Transverse colon (tissue), 4 donors: ENCODE data around the gene LRP1B. TPM values are rescaled to one million over a fixed set of nuclear protein-coding genes. Genes with fewer than 3 reads are reported as not detected.

ENCODE experiments used
- DNase-seq: peaks from one replicate; pipeline ENCODE4 v3.0.0-alpha.2; 2019
- H3K27ac ChIP-seq, 4 donors: fragments of 200-600 bp; sonication (generic); 2 replicates each; pipeline ENCODE4 v1.5.1; 2016 to 2018; ENCODE audit warnings: inconsistent platforms in 4 of 4
- H3K27me3 ChIP-seq: fragments of 200-600 bp; sonication (generic); 2 replicates; pipeline ENCODE4 v1.5.1; 2017; ENCODE audit warnings: inconsistent platforms
- H3K36me3 ChIP-seq, 4 donors: fragments of 200-600 bp; sonication (generic); 2 replicates each; pipeline ENCODE4 v1.5.1; 2017 to 2019; ENCODE audit warnings: inconsistent platforms in 4 of 4
- H3K4me1 ChIP-seq, 4 donors: fragments of 200-600 bp; sonication (generic); 2 replicates each; pipeline ENCODE4 v1.5.1; 2017 to 2020; ENCODE audit warnings: inconsistent platforms in 4 of 4
- H3K4me3 ChIP-seq, 4 donors: fragments of 200-600 bp; sonication (generic); 1 replicate in 1 of 4; 2 replicates in 3 of 4; pipeline versions ENCODE4 v1.5.1 to v1.6.1; 2017 to 2019; ENCODE audit warnings: inconsistent platforms in 4 of 4
- H3K9me3 ChIP-seq, 2 donors: fragments of 200-600 bp; sonication (generic); 2 replicates each; pipeline ENCODE4 v1.5.1; 2017 to 2019; ENCODE audit warnings: inconsistent platforms in 2 of 2
- EP300 ChIP-seq: sonication (generic); formaldehyde crosslinking; IDR thresholded peaks from one replicate; pipeline ENCODE4 v1.6.1; 2017; ENCODE audit warnings: antibody characterized with exemption, low read depth
- POLR2A ChIP-seq: fragments of 450-650 bp; IDR thresholded peaks from one replicate; pipeline ENCODE4 v1.6.1; 2016; ENCODE audit warnings: antibody characterized with exemption, mild to moderate bottlenecking, moderate library complexity
- POLR2AphosphoS5 ChIP-seq, 3 donors: sonication (generic); formaldehyde crosslinking; IDR thresholded peaks; one replicate each; pipeline ENCODE4 v1.6.1; 2016; ENCODE audit warnings: antibody characterized with exemption in 3 of 3
- WGBS, 2 donors: methylation state at CpG; one replicate each; pipeline ENCODE4 v1.1.5; 2018; ENCODE audit warnings: low coverage in 1 of 2; 5-methylcytosine and 5-hydroxymethylcytosine counted together
- in situ Hi-C, 4 donors: fragments of 200-750 bp; cut with MboI; loops; one replicate each; pipeline versions ENCODE4 v1.15.0 to v1.15.1; 2017; ENCODE audit warnings: low sequenced_read_pairs in 3 of 4, low pct_ligation_motif_present in 1 of 4, low pct_unique_long_range_greater_than_20kb in 1 of 4
- intact Hi-C: fragments of 100-400 bp; cut with DNase I; formaldehyde crosslinking; loops from one replicate; pipeline ENCODE4 v1.15.1; 2023; ENCODE audit warnings: low total_unique reads
- total RNA-seq, 4 donors: library from RNA; depleted of rRNA; stranded (reverse); fragments of >200 nt; gene quantifications; one replicate each; pipeline ENCODE4 v1.1.0, GENCODE V29; 2016
- TF ChIP-seq, protein P1 (sequence below), 5 experiments: fragments of 200-600 bp in 3 of 5; fragments of 450-650 bp in 2 of 5; sonication (generic) in 3 of 5; IDR thresholded peaks; 1 replicate in 2 of 5; 2 replicates in 3 of 5; pipeline ENCODE4 v1.5.1; 2016 to 2017; ENCODE audit warnings: antibody characterized with exemption in 5 of 5, inconsistent platforms in 3 of 5, mild to moderate bottlenecking in 2 of 5, moderate library complexity in 1 of 5

The LRP1B gene
- total RNA-seq, 4 donors from 2014 or later = 0.48 to 5.4 (median 0.82) TPM; not detected in 1

DNA sequence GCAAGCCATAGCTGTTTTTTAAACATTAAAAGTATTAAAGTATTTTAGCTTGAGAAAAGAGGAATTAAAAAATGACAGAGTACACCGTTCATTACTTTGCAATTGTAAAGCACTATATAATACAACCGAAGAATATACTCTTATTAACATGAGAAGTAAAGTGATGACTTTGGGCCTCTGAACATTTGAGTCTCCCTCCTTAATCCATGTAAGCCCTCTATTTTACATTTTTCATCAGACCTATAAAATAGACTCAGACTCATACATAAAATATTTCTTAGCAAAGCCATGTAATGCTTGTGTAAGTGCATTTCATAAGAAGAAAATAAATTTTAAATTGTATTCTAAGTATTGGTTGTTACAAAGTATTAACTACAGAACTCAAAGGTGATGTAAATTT is 198.6 kb downstream of the LRP1B start:
- no peak for DNase-seq
- H3K27ac ChIP-seq = no peak overlapping the region
- no peaks in the 10 kb centered on the region for H3K9me3 ChIP-seq
- H3K4me1 ChIP-seq = no peaks in the 10 kb centered on the region
- TF ChIP-seq EP300 = no peak
- no peak for TF ChIP-seq POLR2AphosphoS5 (IDR thresholded peaks at IDR 0.05)
- TF ChIP-seq, protein P1, sequence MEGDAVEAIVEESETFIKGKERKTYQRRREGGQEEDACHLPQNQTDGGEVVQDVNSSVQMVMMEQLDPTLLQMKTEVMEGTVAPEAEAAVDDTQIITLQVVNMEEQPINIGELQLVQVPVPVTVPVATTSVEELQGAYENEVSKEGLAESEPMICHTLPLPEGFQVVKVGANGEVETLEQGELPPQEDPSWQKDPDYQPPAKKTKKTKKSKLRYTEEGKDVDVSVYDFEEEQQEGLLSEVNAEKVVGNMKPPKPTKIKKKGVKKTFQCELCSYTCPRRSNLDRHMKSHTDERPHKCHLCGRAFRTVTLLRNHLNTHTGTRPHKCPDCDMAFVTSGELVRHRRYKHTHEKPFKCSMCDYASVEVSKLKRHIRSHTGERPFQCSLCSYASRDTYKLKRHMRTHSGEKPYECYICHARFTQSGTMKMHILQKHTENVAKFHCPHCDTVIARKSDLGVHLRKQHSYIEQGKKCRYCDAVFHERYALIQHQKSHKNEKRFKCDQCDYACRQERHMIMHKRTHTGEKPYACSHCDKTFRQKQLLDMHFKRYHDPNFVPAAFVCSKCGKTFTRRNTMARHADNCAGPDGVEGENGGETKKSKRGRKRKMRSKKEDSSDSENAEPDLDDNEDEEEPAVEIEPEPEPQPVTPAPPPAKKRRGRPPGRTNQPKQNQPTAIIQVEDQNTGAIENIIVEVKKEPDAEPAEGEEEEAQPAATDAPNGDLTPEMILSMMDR (IDR thresholded peaks at IDR 0.05) = no peak
- TF ChIP-seq POLR2A = no peak
- H3K27me3 ChIP-seq = no peaks in the 10 kb centered on the region
- H3K36me3 ChIP-seq = no peaks in the 10 kb centered on the region
- in situ Hi-C loops = no loop called here
- 82 to 97% methylated on average over 2 of the region's 2 CpGs for WGBS, 2 donors
- no peak overlapping the region for H3K4me3 ChIP-seq
- intact Hi-C loops = no loop called here

DNA sequence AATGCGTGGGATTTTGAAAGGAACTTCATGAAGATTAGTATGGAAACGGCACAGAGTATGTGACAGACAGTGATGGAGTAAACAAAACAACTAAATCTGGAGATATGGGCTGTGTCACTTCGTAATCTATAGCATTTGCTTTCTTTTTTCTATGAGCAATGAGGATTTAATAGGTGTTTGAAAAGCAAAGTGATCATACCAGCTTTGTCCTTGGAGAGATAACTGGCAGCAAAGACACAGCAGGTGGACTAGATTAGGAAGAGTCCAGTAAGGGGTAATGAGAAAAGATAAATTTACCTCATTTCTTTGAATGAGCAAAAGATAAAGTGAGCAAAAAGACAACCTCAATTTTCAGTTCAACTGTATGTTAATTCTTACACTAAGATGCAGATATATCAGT is 199.0 kb downstream of the LRP1B start:
- H3K27ac ChIP-seq = no peak overlapping the region
- no peaks in the 10 kb centered on the region for H3K36me3 ChIP-seq
- intact Hi-C loops = no loop called here
- no peak for DNase-seq
- H3K4me3 ChIP-seq = no peak overlapping the region
- in situ Hi-C loops = no loop called here
- H3K27me3 ChIP-seq = no peaks in the 10 kb centered on the region
- H3K9me3 ChIP-seq = no peaks in the 10 kb centered on the region
- TF ChIP-seq, protein P1 (IDR thresholded peaks at IDR 0.05) = no peak
- TF ChIP-seq POLR2AphosphoS5 (IDR thresholded peaks at IDR 0.05) (no peak), POLR2A (no peak), EP300 (no peak)
- 40 to 64% methylated on average over 1 to 3 of the region's 3 CpGs for WGBS, 2 donors
- H3K4me1 ChIP-seq = no peaks in the 10 kb centered on the region

GRCh38 chr2:141930803-141931202 is 200.0 kb downstream of the LRP1B start:
- intact Hi-C loops = no loop called here
- no peak for DNase-seq
- in situ Hi-C loops = no loop called here
- Histone ChIP-seq H3K9me3 (no peaks in the 10 kb centered on the region), H3K4me3 (no peak overlapping the region), H3K36me3 (no peaks in the 10 kb centered on the region), H3K27ac (no peak overlapping the region), H3K4me1 (no peaks in the 10 kb centered on the region), H3K27me3 (no peaks in the 10 kb centered on the region)
- TF ChIP-seq, protein P1 (IDR thresholded peaks at IDR 0.05) = no peak
- TF ChIP-seq EP300 (no peak), POLR2AphosphoS5 (IDR thresholded peaks at IDR 0.05) (no peak), POLR2A (no peak)

- no peak for DNase-seq
- 63 to 64% methylated on average over 7 to 8 of the region's 8 CpGs for WGBS, 2 donors
- no peak for TF ChIP-seq POLR2A
- TF ChIP-seq, protein P1 (IDR thresholded peaks at IDR 0.05) = no peak
- no peak for TF ChIP-seq EP300
- no peak for TF ChIP-seq POLR2AphosphoS5 (IDR thresholded peaks at IDR 0.05)
Observed at GRCh38 chr2:141929331-141930252, 201.2 kb downstream of the LRP1B start.

More at GRCh38 chr2:141929331-141930252, 201.2 kb downstream of the LRP1B start:
- Histone ChIP-seq H3K9me3 (no peaks in the 10 kb centered on the region), H3K4me1 (no peaks in the 10 kb centered on the region), H3K4me3 (no peak overlapping the region), H3K36me3 (no peaks in the 10 kb centered on the region), H3K27ac (no peak overlapping the region), H3K27me3 (no peaks in the 10 kb centered on the region)
- in situ Hi-C loops = no loop called here
- intact Hi-C loops = no loop called here
